Mesothelial cell of epicardium (in vitro differentiated cells): Measurements from ENCODE around the gene CLEC5A. TPM values are rescaled to one million over a fixed set of nuclear protein-coding genes. Genes with fewer than 3 reads are reported as not detected.

Experiments used
- DNase-seq, 2 experiments: peaks; one replicate each; pipeline ENCODE4 v3.0.0; 2021; ENCODE audit warnings: low spot score in 2 of 2; ENCODE audit not compliant: unreplicated experiment in 2 of 2
- H3K27ac Mint-ChIP-seq: 2 replicates; pipeline ENCODE4 v1.8.0; 2021; ENCODE audit warnings: mixed read lengths
- H3K27me3 Mint-ChIP-seq: 2 replicates; pipeline ENCODE4 v1.8.0; 2021; ENCODE audit warnings: low read depth, mixed read lengths
- H3K36me3 Mint-ChIP-seq: 2 replicates; pipeline ENCODE4 v1.8.0; 2021; ENCODE audit warnings: mixed read lengths
- H3K4me1 Mint-ChIP-seq: 2 replicates; pipeline ENCODE4 v1.8.0; 2021; ENCODE audit warnings: mixed read lengths
- H3K4me3 Mint-ChIP-seq: 2 replicates; pipeline ENCODE4 v1.8.0; 2021; ENCODE audit warnings: mild to moderate bottlenecking, moderate library complexity, mixed read lengths
- H3K9me3 Mint-ChIP-seq: 2 replicates; pipeline ENCODE4 v1.8.0; 2021; ENCODE audit warnings: mixed read lengths
- CTCF ChIP-seq: fragments of 200-600 bp; sonication (generic); IDR thresholded peaks from one replicate; pipeline ENCODE4 v1.5.0; 2021; ENCODE audit warnings: antibody characterized with exemption; ENCODE audit not compliant: unreplicated experiment
- total RNA-seq: library from RNA; stranded (reverse); gene quantifications from 3 replicates; pipeline ENCODE4 v1.2.1, GENCODE V29; 2021

CLEC5A gene
- total RNA-seq, 1 donor from 2014 or later, result not detected

GRCh38 chr7:141928845-141929195 is 18.0 kb downstream of the CLEC5A start:
- H3K4me3 Mint-ChIP-seq, result no peak overlapping the region
- H3K27ac Mint-ChIP-seq, result no peak overlapping the region
- H3K4me1 Mint-ChIP-seq, result no peaks in the 10 kb centered on the region
- no peak for DNase-seq
- H3K27me3 Mint-ChIP-seq, result no peaks in the 10 kb centered on the region
- no peaks in the 10 kb centered on the region for H3K9me3 Mint-ChIP-seq
- H3K36me3 Mint-ChIP-seq, result no peaks in the 10 kb centered on the region
- no peak for TF ChIP-seq CTCF

GRCh38 chr7:141928146-141928844 is 18.5 kb downstream of the CLEC5A start:
- Mint-ChIP-seq H3K36me3 (no peaks in the 10 kb centered on the region), H3K27me3 (no peaks in the 10 kb centered on the region), H3K4me3 (no peak overlapping the region), H3K27ac (no peak overlapping the region), H3K9me3 (no peaks in the 10 kb centered on the region), H3K4me1 (no peaks in the 10 kb centered on the region)
- no peak for TF ChIP-seq CTCF
- no peak for DNase-seq

GRCh38 chr7:141920281-141920680 is 26.5 kb downstream of the CLEC5A start:
- Mint-ChIP-seq H3K9me3 (peaks cover 11% of the 10 kb centered on the region), H3K4me3 (no peak overlapping the region), H3K27me3 (peaks cover 3% of the 10 kb centered on the region), H3K36me3 (no peaks in the 10 kb centered on the region), H3K4me1 (no peaks in the 10 kb centered on the region), H3K27ac (no peak overlapping the region)
- no peak for TF ChIP-seq CTCF
- DNase-seq, result no peak

GRCh38 chr7:141916099-141916498 is 30.7 kb downstream of the CLEC5A start, which contains the start of gene OR9A4:
TSS of gene OR9A4 (plus strand) at chr7:141916399. CDS start at chr7:141918876, 2,477 bp downstream.
- Mint-ChIP-seq H3K27me3 (peaks cover 4% of the 10 kb centered on the region), H3K4me3 (no peak within 1 kb of the TSS), H3K27ac (no peak within 1 kb of the TSS), H3K9me3 (peaks cover 11% of the 10 kb centered on the region), H3K4me1 (no peaks in the 10 kb centered on the region), H3K36me3 (no peaks in the 10 kb centered on the region)
- no peak for DNase-seq
- TF ChIP-seq CTCF, result no peak

- TF ChIP-seq CTCF, result no peak
- Mint-ChIP-seq H3K4me1 (no peaks in the 10 kb centered on the region), H3K27ac (no peak overlapping the region), H3K9me3 (peaks cover 11% of the 10 kb centered on the region), H3K36me3 (no peaks in the 10 kb centered on the region), H3K27me3 (peaks cover 8% of the 10 kb centered on the region), H3K4me3 (no peak overlapping the region)
- no peak for DNase-seq
Observed at GRCh38 chr7:141915565-141915964, 31.2 kb downstream of the CLEC5A start.

- Mint-ChIP-seq H3K36me3 (no peaks in the 10 kb centered on the region), H3K9me3 (no peaks in the 10 kb centered on the region), H3K4me1 (no peaks in the 10 kb centered on the region), H3K27me3 (peaks cover 18% of the 10 kb centered on the region), H3K27ac (no peak overlapping the region), H3K4me3 (no peak overlapping the region)
- no peak for TF ChIP-seq CTCF
- no peak for DNase-seq
Observed at GRCh38 chr7:141911391-141911790, 35.4 kb downstream of the CLEC5A start.
